Measurements from ENCODE around the gene DGUOK.

Gene DGUOK

GRCh38 chr2:73893764-73894474 lies 32.8 kb upstream of the DGUOK start:
- no peak for DNase-seq (ENCODE audit: low read depth)
- no peak for TF ChIP-seq MYC (IDR thresholded peaks at IDR 0.05; ENCODE audit: low read depth, low read length)
- no peak for TF ChIP-seq CTCF (IDR thresholded peaks at IDR 0.05; ENCODE audit: low read depth, low read length)
- no peak for TF ChIP-seq MAX (IDR thresholded peaks at IDR 0.05; ENCODE audit: low read depth, low read length)
- TF ChIP-seq POLR2A (IDR thresholded peaks at IDR 0.05; ENCODE audit: extremely low read depth, insufficient read length) = no peak
- H3K4me3 ChIP-seq (ENCODE audit: low read depth, low read length) = no peak overlapping the region

- no peak for DNase-seq (ENCODE audit: low read depth)
- TF ChIP-seq POLR2A (IDR thresholded peaks at IDR 0.05; ENCODE audit: extremely low read depth, insufficient read length) (no peak), CTCF (IDR thresholded peaks at IDR 0.05; ENCODE audit: low read depth, low read length) (no peak), MAX (IDR thresholded peaks at IDR 0.05; ENCODE audit: low read depth, low read length) (no peak), MYC (IDR thresholded peaks at IDR 0.05; ENCODE audit: low read depth, low read length) (no peak)
- no peak overlapping the region for H3K4me3 ChIP-seq (ENCODE audit: low read depth, low read length)
Measured at GRCh38 chr2:73894475-73894850, 32.2 kb upstream of the DGUOK start.

- TF ChIP-seq CTCF (IDR thresholded peaks at IDR 0.05; ENCODE audit: low read depth, low read length) = no peak
- TF ChIP-seq MYC (IDR thresholded peaks at IDR 0.05; ENCODE audit: low read depth, low read length) = no peak
- TF ChIP-seq POLR2A (IDR thresholded peaks at IDR 0.05; ENCODE audit: extremely low read depth, insufficient read length) = no peak
- no peak for TF ChIP-seq MAX (IDR thresholded peaks at IDR 0.05; ENCODE audit: low read depth, low read length)
- H3K4me3 ChIP-seq (ENCODE audit: low read depth, low read length) = no peak overlapping the region
- no peak for DNase-seq (ENCODE audit: low read depth)
Measured at GRCh38 chr2:73894877-73895276, 31.8 kb upstream of the DGUOK start.

GRCh38 chr2:73895473-73895872 lies 31.2 kb upstream of the DGUOK start:
- no peak for TF ChIP-seq MYC (IDR thresholded peaks at IDR 0.05; ENCODE audit: low read depth, low read length)
- no peak for TF ChIP-seq POLR2A (IDR thresholded peaks at IDR 0.05; ENCODE audit: extremely low read depth, insufficient read length)
- no peak for TF ChIP-seq MAX (IDR thresholded peaks at IDR 0.05; ENCODE audit: low read depth, low read length)
- no peak for TF ChIP-seq CTCF (IDR thresholded peaks at IDR 0.05; ENCODE audit: low read depth, low read length)
- no peak overlapping the region for H3K4me3 ChIP-seq (ENCODE audit: low read depth, low read length)
- no peak for DNase-seq (ENCODE audit: low read depth)

- no peak for TF ChIP-seq CTCF (IDR thresholded peaks at IDR 0.05; ENCODE audit: low read depth, low read length)
- TF ChIP-seq MAX (IDR thresholded peaks at IDR 0.05; ENCODE audit: low read depth, low read length) = no peak
- no peak for TF ChIP-seq MYC (IDR thresholded peaks at IDR 0.05; ENCODE audit: low read depth, low read length)
- TF ChIP-seq POLR2A (IDR thresholded peaks at IDR 0.05; ENCODE audit: extremely low read depth, insufficient read length) = no peak
- H3K4me3 ChIP-seq (ENCODE audit: low read depth, low read length) = no peak overlapping the region
- DNase-seq (ENCODE audit: low read depth) = no peak
Measured at GRCh38 chr2:73896362-73897239, 30.1 kb upstream of the DGUOK start.

Data from NB4 (cell line).